Fibroblast of lung (primary cell): ENCODE measurements around the gene SGPP2.

Source experiments
- EZH2 ChIP-seq: IDR thresholded peaks from 2 replicates; pipeline ENCODE4 v1.5.1; 2012; ENCODE audit warnings: low read length, control low read depth, mild to moderate bottlenecking; ENCODE audit errors: missing control alignments
- TF ChIP-seq, protein P1 (sequence below), 2 donors: IDR thresholded peaks in 1 of 2; conservative IDR thresholded peaks in 1 of 2; 1 replicate in 1 of 2; 2 replicates in 1 of 2; pipeline ENCODE4 v1.5.1; 2011 to 2012; ENCODE audit warnings: low read length in 2 of 2, control low read depth in 1 of 2, inconsistent platforms in 1 of 2, low read depth in 1 of 2, mild to moderate bottlenecking in 1 of 2

- TF ChIP-seq, protein P1, sequence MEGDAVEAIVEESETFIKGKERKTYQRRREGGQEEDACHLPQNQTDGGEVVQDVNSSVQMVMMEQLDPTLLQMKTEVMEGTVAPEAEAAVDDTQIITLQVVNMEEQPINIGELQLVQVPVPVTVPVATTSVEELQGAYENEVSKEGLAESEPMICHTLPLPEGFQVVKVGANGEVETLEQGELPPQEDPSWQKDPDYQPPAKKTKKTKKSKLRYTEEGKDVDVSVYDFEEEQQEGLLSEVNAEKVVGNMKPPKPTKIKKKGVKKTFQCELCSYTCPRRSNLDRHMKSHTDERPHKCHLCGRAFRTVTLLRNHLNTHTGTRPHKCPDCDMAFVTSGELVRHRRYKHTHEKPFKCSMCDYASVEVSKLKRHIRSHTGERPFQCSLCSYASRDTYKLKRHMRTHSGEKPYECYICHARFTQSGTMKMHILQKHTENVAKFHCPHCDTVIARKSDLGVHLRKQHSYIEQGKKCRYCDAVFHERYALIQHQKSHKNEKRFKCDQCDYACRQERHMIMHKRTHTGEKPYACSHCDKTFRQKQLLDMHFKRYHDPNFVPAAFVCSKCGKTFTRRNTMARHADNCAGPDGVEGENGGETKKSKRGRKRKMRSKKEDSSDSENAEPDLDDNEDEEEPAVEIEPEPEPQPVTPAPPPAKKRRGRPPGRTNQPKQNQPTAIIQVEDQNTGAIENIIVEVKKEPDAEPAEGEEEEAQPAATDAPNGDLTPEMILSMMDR (conservative IDR thresholded peaks at IDR 0.05 in 1 of 2, IDR thresholded peaks at IDR 0.05 in 1 of 2; ENCODE audit: low read depth in 1 of 2, low read length in 2 of 2), result no peak
- TF ChIP-seq EZH2, result no peak
Measured at GRCh38 chr2:222548992-222549391, 124.6 kb downstream of the SGPP2 start.
